Brain microvascular endothelial cell (primary cell): ENCODE measurements around the gene TSPAN7.
A peak's percentile ranks its signal among the peaks of the same experiment; 100 is the strongest.

Experiments
- DNase-seq: peaks from one replicate; pipeline ENCODE4 v3.0.0-alpha.2; 2020
- H3K27ac ChIP-seq: fragments of 250-450 bp; sonication (Bioruptor Pico); 2 replicates; pipeline ENCODE4 v1.5.1; 2020; ENCODE audit warnings: mild to moderate bottlenecking, moderate library complexity
- H3K27me3 ChIP-seq: fragments of 250-450 bp; sonication (Bioruptor Pico); replicated peaks from 2 replicates; pipeline ENCODE4 v1.5.1; 2020; ENCODE audit warnings: mild to moderate bottlenecking
- H3K36me3 ChIP-seq: fragments of 250-450 bp; sonication (Bioruptor Pico); replicated peaks from 2 replicates; pipeline ENCODE4 v1.5.1; 2020; ENCODE audit warnings: mild to moderate bottlenecking
- H3K4me3 ChIP-seq: 2 replicates; pipeline ENCODE4 v1.5.1; 2011; ENCODE audit warnings: low read depth, mild to moderate bottlenecking, control low read depth, low read length, moderate library complexity
- CTCF ChIP-seq: IDR thresholded peaks from 2 replicates; pipeline ENCODE4 v1.5.1; 2011; ENCODE audit warnings: low read depth, mild to moderate bottlenecking, moderate library complexity, low read length, control low read depth, inconsistent platforms; ENCODE audit errors: missing control alignments
- in situ Hi-C: cut with HindIII; loops from 2 replicates; pipeline ENCODE4 v1.10.0; 2017; ENCODE audit warnings: low sequenced_read_pairs, low pct_ligation_motif_present

TSPAN7 gene

GRCh38 chrX:38561126-38561868, at the start of gene TSPAN7:
Gene TSPAN7 (plus strand): TSS chrX:38561542. CDS start chrX:38561547, 5 bp downstream.
- DNase-seq, result peak; percentile 42
- in situ Hi-C loops, result no loop called here
- no peak within 1 kb of the TSS for H3K27ac ChIP-seq

GRCh38 chrX:38513112-38513742, 48.1 kb upstream of the TSPAN7 start:
- DNase-seq, result no peak
- no peak overlapping the region for H3K4me3 ChIP-seq
- no peaks in the 10 kb centered on the region for H3K27me3 ChIP-seq
- no peaks in the 10 kb centered on the region for H3K36me3 ChIP-seq
- in situ Hi-C loops, result no loop called here
- no peak for TF ChIP-seq CTCF
- no peak overlapping the region for H3K27ac ChIP-seq

More at GRCh38 chrX:38561126-38561868, at the start of gene TSPAN7:
- H3K36me3 ChIP-seq, result no peaks in the 10 kb centered on the region
- no peaks in the 10 kb centered on the region for H3K27me3 ChIP-seq
- no peak for TF ChIP-seq CTCF
- peak within 1 kb of the TSS; percentile 49 for H3K4me3 ChIP-seq

GRCh38 chrX:38514016-38514854, 47.1 kb upstream of the TSPAN7 start:
- DNase-seq, result no peak
- in situ Hi-C loops, result no loop called here
- Histone ChIP-seq H3K27ac (no peak overlapping the region), H3K36me3 (no peaks in the 10 kb centered on the region), H3K4me3 (no peak overlapping the region), H3K27me3 (no peaks in the 10 kb centered on the region)
- no peak for TF ChIP-seq CTCF

GRCh38 chrX:38515291-38515690, 46.1 kb upstream of the TSPAN7 start:
- no peak for DNase-seq
- Histone ChIP-seq H3K27ac (no peak overlapping the region), H3K36me3 (no peaks in the 10 kb centered on the region), H3K27me3 (no peaks in the 10 kb centered on the region), H3K4me3 (no peak overlapping the region)
- TF ChIP-seq CTCF, result no peak
- in situ Hi-C loops, result no loop called here

- Histone ChIP-seq H3K36me3 (no peaks in the 10 kb centered on the region), H3K27ac (no peak overlapping the region), H3K4me3 (no peak overlapping the region), H3K27me3 (no peaks in the 10 kb centered on the region)
- no peak for TF ChIP-seq CTCF
- no peak for DNase-seq
- in situ Hi-C loops, result no loop called here
Measured at GRCh38 chrX:38516196-38516774, 45.1 kb upstream of the TSPAN7 start.
